Activated CD8-positive, alpha-beta memory T cell treated with anti-CD3 and anti-CD28 coated beads, Interleukin-2, amount 50 U/mL, for 24 hours (primary cell): ENCODE data around the gene UNC119.

Experiments
- DNase-seq: peaks from one replicate; pipeline ENCODE4 v3.0.0-alpha.2; 2020; ENCODE audit errors: extremely low read depth

Gene UNC119

GRCh38 chr17:28573040-28573380, 20.6 kb upstream of the UNC119 start:
- DNase-seq = no peak

DNA sequence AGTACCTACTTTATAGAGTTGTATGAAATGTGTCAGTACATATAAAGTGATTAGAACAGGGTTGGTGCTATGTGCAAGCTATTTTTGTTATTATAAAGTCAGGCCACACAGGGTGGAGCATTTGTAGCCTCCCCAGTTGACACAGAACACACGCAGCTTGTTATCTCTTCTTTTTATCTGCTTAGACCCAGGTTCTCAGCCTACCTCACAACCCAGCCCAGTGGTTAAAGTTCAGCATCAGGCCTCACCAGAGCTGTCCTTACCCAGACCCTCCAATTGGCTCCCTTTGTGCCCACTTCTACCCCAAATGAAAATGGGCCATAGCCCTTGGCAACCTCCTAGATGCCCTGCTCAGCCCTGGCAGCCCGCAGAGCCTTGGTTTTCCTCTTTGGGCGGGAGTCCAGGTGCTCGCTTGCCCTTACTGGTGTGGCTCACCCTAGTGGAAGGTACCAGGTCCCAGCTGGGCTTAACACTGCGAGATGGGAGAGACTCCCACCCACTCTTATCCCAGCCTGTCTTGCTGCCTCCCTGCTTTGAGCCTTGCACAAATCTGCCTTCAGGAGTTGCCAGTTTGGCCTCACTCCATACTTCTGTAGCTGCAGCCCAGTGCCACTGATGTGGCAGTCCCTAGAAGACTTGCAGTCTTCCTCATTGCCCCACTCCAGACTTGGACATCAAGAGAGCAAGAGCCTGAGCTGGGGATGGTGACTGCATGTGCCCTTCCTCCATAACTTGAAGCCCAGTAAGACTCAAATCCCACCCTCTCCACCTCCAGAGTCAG, 20.0 kb upstream of the UNC119 start:
- DNase-seq = no peak

DNA sequence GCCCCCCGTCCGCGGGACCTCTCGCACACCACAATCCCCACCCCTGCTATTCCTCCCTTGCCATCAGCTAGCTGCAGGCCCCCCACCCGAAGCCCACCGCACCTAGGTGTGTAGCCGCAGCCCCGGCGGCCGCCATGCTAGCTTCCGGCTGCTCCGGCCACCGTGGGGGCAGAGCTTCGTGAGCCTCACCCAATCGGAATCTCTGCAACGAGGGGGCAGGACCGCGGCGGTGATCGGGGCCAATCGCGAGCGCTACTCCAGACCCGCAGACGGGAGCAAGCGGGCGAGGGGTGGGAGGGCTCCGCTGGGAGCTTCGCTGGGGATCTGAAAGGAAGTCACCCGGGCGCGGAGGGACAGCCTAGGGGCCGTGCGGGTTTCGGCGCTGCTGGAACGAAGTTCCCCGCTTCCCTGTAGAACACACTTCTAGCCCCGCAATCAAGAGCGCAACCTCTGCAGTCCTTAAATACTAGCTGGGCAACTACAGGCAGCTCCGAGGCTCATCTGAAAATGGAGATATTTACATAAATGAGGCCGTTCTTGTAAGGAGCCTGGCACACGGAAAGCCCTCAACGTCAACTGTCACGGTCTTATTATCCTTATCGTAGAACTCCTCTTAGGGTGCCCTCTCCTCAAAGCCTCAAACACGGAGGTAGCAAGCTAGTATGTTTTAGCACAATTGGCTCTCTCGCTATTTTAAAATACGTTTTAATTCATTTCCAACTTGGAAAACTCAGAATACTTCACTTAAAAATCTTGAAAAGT, 19.1 kb upstream of the UNC119 start, which contains the start of gene PIGS:
PIGS (minus strand) TSS at position 164 of the 762 bp plus-strand sequence; CDS start at position 136, 28 bp downstream.
- peak; percentile 84 for DNase-seq

DNA sequence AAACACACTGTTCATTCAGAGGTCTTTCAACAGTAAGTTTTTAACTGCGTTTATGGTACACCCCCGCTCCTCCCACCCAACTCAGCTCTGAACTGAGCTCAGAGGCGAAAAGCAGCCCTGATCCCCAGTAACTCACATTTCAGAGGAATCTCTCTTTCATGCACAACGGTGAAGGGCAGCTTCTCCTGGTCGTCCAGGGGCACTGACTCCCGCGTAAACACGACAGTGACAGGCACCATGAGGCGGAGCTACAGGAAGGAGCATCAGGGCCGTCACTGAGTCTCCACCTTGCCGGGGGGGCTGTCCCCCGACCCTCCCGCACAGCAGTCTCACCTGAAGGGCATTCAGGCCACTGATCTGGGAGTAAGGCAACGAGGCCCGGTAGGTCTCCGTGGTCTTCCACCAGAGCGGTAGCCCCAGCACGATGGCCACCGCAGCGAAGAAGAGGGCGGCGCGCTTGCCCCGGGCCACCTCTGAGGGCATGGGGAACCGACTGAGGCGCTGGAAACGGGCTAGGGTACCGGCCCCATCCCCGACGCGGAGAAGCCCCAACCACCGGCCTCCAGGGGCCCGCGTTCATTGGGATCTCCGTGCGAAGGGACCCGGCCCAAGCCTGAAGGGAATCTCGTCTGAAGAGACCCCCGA, 18.4 kb upstream of the UNC119 start:
- DNase-seq = no peak

DNA sequence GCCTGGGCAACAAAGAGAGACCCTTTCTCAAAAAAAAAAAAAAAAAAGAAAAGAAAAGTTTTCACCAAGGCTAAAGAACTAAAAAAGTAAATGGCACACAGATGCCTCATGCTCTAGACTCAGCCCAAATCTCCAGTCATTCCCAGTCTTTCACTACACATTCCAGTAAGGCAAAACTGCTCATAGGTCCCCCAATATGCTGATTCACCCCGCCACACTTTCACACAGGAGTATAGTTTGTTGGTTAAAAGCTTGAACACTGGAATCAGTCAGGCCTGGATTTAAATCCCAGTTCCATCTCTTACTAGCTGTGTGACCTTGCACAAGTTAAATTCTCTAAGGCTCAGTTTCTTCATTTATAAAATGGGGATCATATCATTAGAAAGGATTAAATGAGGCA, 17.0 kb upstream of the UNC119 start:
- DNase-seq = no peak

GRCh38 chr17:28567604-28568003, 15.2 kb upstream of the UNC119 start:
- DNase-seq = no peak

GRCh38 chr17:28563475-28563874, 11.1 kb upstream of the UNC119 start:
- DNase-seq = no peak

DNA sequence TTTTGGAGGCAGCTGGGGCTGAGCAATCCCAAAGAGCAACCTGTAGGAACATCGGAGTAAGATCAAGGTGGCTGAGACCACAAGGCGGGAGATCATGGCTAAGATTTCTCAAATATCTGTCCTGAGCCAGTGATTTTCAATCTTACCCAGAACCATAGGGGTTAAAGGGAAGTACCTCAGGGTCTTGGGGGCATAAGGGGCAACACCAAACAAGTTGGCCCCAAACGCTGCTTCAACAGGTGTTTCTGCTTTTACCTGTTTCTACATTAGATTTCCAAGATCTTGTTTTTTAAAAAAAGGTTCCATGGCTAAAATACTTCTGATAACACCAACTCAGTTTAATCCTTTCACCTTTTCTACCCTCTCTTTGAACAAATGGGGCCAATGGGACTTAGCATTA, 2.6 kb upstream of the UNC119 start:
- no peak for DNase-seq

DNA sequence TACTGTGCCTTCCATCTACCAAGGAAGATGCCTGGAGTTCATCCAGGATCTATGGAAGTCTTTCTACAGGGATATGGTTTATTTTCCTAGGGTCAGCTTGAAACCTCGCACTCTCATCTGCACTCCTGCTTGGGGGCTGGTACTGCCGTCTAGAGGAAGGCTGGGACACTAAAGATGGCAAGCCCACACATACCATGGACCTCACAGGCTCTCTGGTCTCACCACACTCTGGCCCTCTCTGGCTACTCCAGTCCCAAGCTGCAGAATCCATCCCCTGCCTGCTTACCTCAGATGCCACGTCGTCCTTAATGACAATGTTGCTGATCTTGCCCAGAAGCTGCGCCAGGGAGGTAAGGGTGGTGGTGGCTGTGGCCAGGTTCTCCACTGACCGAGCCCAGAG, 2.1 kb upstream of the UNC119 start:
- no peak for DNase-seq

- no peak for DNase-seq
Measured at GRCh38 chr17:28553000-28553505, 629 bp upstream of the UNC119 start.

GRCh38 chr17:28551421-28552175, 826 bp downstream of the UNC119 start:
- no peak for DNase-seq

GRCh38 chr17:28550858-28551257, 1.6 kb downstream of the UNC119 start:
- DNase-seq = no peak

DNA sequence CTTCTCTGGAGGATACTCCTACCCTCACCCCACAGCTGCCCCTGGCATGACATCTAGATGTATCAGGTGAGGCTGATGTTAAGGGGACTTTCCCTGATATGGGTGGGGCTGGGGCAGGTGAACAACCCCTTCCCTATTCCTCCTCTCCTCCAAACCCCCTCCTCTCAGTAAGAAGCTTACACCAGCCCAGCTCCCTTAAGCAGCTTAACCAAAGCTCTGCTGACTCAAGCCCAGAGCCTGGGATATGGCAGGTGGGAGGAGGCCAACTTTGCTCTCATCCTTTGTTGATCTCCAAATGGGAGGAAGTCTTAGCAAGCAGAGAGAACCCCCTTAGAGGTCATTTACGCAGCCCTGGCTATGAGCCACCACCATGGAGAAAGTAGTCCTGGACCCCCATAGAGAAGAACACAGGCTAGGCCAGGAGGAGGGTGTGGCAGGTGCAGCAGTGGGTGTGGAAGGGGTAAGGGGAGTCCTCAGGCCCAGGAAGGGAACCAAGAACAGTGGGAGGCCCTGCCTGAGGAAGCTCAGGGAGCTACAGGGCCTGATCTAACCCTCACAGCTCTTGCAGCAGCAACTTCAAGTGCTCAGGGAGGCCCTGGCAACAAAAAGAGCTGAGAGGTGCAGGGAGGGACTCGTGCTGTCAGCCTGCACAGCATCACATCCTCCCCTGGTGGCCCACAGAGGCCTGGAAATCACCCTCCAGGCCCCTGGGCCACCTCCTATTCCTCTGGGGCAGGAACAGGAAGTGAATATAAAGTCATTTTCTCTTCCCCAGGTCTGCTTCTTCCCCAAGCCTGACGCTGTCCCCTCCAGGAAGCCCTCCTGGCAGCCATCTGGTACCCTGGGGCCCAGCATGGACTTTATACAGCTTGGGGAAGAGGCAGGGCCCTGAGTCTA, 2.9 kb downstream of the UNC119 start:
- DNase-seq = no peak

DNA sequence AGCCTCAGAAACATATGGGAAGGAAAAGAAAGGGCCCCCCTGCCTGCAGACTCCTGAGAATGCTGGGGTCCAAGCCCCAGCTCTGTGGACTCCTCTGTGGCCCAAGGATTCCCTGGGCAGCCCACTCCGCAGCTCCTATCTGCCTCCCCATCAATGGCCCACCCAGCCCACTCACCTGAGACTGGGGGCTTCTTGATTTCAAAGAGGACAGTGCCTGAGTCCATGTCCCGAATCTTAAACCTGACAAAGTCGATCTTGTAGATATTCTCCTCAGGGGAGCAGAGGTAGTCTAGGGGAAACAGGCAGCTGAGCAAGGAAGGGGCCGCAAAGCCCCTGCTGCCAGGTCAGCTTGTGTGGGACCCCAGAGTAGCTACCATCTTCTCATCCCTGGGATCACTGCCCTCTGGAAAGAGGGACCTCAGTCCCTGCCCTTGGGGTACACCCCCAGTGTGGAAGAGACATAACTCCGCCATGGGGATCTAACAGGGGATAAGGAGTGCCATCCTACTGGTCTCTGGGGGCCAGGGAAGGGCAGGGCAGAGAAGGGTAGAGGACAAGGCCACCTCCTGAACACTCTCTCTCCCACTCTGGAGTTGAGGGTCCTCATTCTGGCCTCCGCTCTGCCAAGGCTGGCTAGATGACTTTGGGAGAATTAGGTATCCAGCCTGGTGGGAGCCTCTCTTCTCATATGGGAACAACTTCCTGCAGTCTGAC, 3.9 kb downstream of the UNC119 start:
- no peak for DNase-seq

DNA sequence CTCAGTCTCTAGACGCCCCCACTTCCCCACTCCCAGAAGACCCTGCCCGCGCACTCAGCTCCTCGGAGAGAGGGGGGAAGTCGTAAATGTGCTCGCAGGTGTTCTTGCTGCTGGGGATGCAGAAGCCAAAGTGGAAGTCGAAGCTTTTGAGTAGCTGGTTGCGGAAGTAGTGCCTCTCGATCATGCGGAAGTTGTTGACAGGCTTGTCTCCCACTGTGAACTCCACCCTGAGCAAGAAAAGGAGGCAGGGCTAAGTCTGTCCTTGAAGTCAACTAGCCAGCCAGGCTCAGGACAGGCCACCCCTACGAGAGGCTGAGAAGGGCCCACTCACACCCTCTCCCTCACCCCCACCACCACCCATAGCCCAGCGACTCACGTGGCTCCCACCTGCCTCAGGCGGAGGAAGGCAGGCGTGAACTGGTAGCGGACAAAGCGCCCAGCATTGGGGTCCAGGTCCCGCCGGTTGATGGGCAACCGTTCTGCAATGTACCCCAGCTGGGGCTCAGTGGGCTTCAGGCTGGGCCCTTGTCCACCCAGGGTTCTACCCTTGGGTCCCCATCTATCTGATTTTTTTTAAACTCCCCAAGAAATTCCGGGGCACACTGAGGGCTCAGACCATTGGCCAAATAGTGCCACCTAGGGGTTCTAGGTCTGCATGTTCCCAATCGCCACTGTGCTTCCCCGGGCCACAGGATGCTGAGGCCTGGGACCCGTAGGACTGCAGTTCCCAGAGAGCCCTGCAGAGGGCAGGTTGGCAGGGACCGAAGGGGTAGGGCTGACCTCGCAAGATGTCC, 4.6 kb downstream of the UNC119 start:
- DNase-seq = peak; percentile 44

- DNase-seq = no peak
Measured at GRCh38 chr17:28547096-28547622, 5.3 kb downstream of the UNC119 start.

- DNase-seq = no peak
Measured at GRCh38 chr17:28545787-28546415, 6.5 kb downstream of the UNC119 start.

- DNase-seq = no peak
Measured at GRCh38 chr17:28545141-28545503, 7.3 kb downstream of the UNC119 start.
